H9 (cell line): ENCODE measurements around the gene YPEL3. TPM values are rescaled to one million over a fixed set of nuclear protein-coding genes. Genes with fewer than 3 reads are reported as not detected.

Experiments
- DNase-seq: peaks from one replicate; pipeline ENCODE4 v3.0.0-alpha.2; 2017
- H2AFZ ChIP-seq: one replicate; pipeline ENCODE4 v1.6.1; 2013; ENCODE audit warnings: mild to moderate bottlenecking, low read length, control low read depth, moderate library complexity
- H2AK5ac ChIP-seq: 2 replicates; pipeline ENCODE4 v1.6.1; 2013; ENCODE audit warnings: low read length, control low read depth, mixed read lengths; ENCODE audit not compliant: insufficient read length
- H2BK120ac ChIP-seq: one replicate; pipeline ENCODE4 v1.6.1; 2013; ENCODE audit warnings: low read depth, mild to moderate bottlenecking, low read length, control low read depth, inconsistent platforms; ENCODE audit not compliant: poor library complexity, severe bottlenecking
- H2BK12ac ChIP-seq: 2 replicates; pipeline ENCODE4 v1.6.1; 2013; ENCODE audit warnings: low read length, control low read depth, mixed read lengths, low read depth; ENCODE audit not compliant: insufficient read length
- H2BK15ac ChIP-seq: 2 replicates; pipeline ENCODE4 v1.6.1; 2013; ENCODE audit warnings: low read depth, low read length, control low read depth
- H2BK20ac ChIP-seq: one replicate; pipeline ENCODE4 v1.6.1; 2013; ENCODE audit warnings: low read depth, mild to moderate bottlenecking, low read length, control low read depth, inconsistent platforms; ENCODE audit not compliant: poor library complexity, severe bottlenecking
- H2BK5ac ChIP-seq: 2 replicates; pipeline ENCODE4 v1.6.1; 2013; ENCODE audit warnings: low read length, control low read depth, mixed read lengths; ENCODE audit not compliant: insufficient read length
- H3K14ac ChIP-seq: 2 replicates; pipeline ENCODE4 v1.6.1; 2013; ENCODE audit warnings: low read length, control low read depth; ENCODE audit not compliant: insufficient read depth
- H3K18ac ChIP-seq: 2 replicates; pipeline ENCODE4 v1.6.1; 2013; ENCODE audit warnings: low read depth, mild to moderate bottlenecking, mixed read lengths, low read length, control low read depth; ENCODE audit not compliant: insufficient read length
- H3K23ac ChIP-seq: 2 replicates; pipeline ENCODE4 v1.6.1; 2013; ENCODE audit warnings: low read length, control low read depth, mixed read lengths, low read depth; ENCODE audit not compliant: insufficient read length
- H3K23me2 ChIP-seq: 2 replicates; pipeline ENCODE4 v1.6.1; 2013; ENCODE audit warnings: low read depth, mild to moderate bottlenecking, mixed read lengths, low read length, control low read depth; ENCODE audit not compliant: insufficient read length, poor library complexity, severe bottlenecking
- H3K27ac ChIP-seq: 2 replicates; pipeline ENCODE4 v1.5.1; 2013; ENCODE audit warnings: low read length, control low read depth, mixed read lengths, low read depth; ENCODE audit not compliant: insufficient read length
- H3K27me3 ChIP-seq: 2 replicates; pipeline ENCODE4 v1.6.1; 2013; ENCODE audit warnings: low read length, control low read depth, inconsistent platforms; ENCODE audit not compliant: insufficient read depth
- H3K4ac ChIP-seq: 2 replicates; pipeline ENCODE4 v1.6.1; 2013; ENCODE audit warnings: low read depth, mild to moderate bottlenecking, control low read depth, inconsistent platforms, low read length, moderate library complexity
- H3K4me1 ChIP-seq: 2 replicates; pipeline ENCODE4 v1.6.1; 2013; ENCODE audit warnings: low read length, control low read depth, inconsistent platforms; ENCODE audit not compliant: insufficient read depth
- H3K4me2 ChIP-seq: 2 replicates; pipeline ENCODE4 v1.6.1; 2013; ENCODE audit warnings: low read length, control low read depth, mixed read lengths; ENCODE audit not compliant: insufficient read length, insufficient read depth
- H3K56ac ChIP-seq: 2 replicates; pipeline ENCODE4 v1.6.1; 2013; ENCODE audit warnings: low read depth, mild to moderate bottlenecking, mixed read lengths, low read length, control low read depth; ENCODE audit not compliant: insufficient read length
- H3K79me1 ChIP-seq: 2 replicates; pipeline ENCODE4 v1.6.1; 2013; ENCODE audit warnings: low read depth, mild to moderate bottlenecking, moderate library complexity, low read length, control low read depth, inconsistent platforms; ENCODE audit not compliant: insufficient read depth, poor library complexity, severe bottlenecking
- H3K79me2 ChIP-seq: 2 replicates; pipeline ENCODE4 v1.6.1; 2013; ENCODE audit warnings: low read length, control low read depth, inconsistent platforms; ENCODE audit not compliant: insufficient read depth
- H3K9ac ChIP-seq: 2 replicates; pipeline ENCODE4 v1.6.1; 2013; ENCODE audit warnings: low read length, control low read depth, mixed read lengths; ENCODE audit not compliant: insufficient read length; ENCODE audit errors: extremely low read depth
- H3K9me3 ChIP-seq: one replicate; pipeline ENCODE4 v1.6.1; 2013; ENCODE audit warnings: low read depth, low read length, inconsistent platforms; ENCODE audit not compliant: control insufficient read depth
- H3T11ph ChIP-seq: one replicate; pipeline ENCODE4 v1.6.1; 2013; ENCODE audit warnings: mild to moderate bottlenecking, low read length, control low read depth, inconsistent platforms
- H4K20me1 ChIP-seq: one replicate; pipeline ENCODE4 v1.6.1; 2013; ENCODE audit not compliant: control insufficient read depth, insufficient read length, insufficient read depth
- H4K5ac ChIP-seq: 2 replicates; pipeline ENCODE4 v1.6.1; 2013; ENCODE audit warnings: low read depth, mild to moderate bottlenecking, mixed read lengths, low read length, control low read depth; ENCODE audit not compliant: insufficient read length
- H4K8ac ChIP-seq: replicated peaks from 2 replicates; pipeline ENCODE4 v1.6.1; 2013; ENCODE audit warnings: low read length, control low read depth, mixed read lengths, low read depth; ENCODE audit not compliant: insufficient read length
- H4K91ac ChIP-seq: 2 replicates; pipeline ENCODE4 v1.6.1; 2013; ENCODE audit warnings: low read depth, mild to moderate bottlenecking, moderate library complexity, mixed read lengths, low read length, control low read depth; ENCODE audit not compliant: insufficient read length
- H3K27ac Mint-ChIP-seq, 3 experiments: 2 replicates in 2 of 3; 3 replicates in 1 of 3; pipeline ENCODE4 v1.8.0; 2020 to 2021; ENCODE audit warnings: mixed read lengths in 3 of 3, mild to moderate bottlenecking in 1 of 3, moderate library complexity in 1 of 3
- H3K27me3 Mint-ChIP-seq: 2 replicates; pipeline ENCODE4 v1.8.0; 2021; ENCODE audit warnings: low read depth, mild to moderate bottlenecking, moderate library complexity, mixed read lengths
- H3K36me3 Mint-ChIP-seq, 3 experiments: 2 replicates in 2 of 3; 3 replicates in 1 of 3; pipeline ENCODE4 v1.8.0; 2020 to 2021; ENCODE audit warnings: low read depth in 3 of 3, mixed read lengths in 3 of 3; ENCODE audit not compliant: insufficient read depth in 1 of 3
- H3K4me1 Mint-ChIP-seq, 2 experiments: 2 replicates each; pipeline ENCODE4 v1.8.0; 2020; ENCODE audit warnings: mixed read lengths in 2 of 2
- H3K4me3 Mint-ChIP-seq, 2 experiments: 2 replicates in 1 of 2; 3 replicates in 1 of 2; pipeline ENCODE4 v1.8.0; 2020 to 2021; ENCODE audit warnings: mild to moderate bottlenecking in 2 of 2, mixed read lengths in 2 of 2, moderate library complexity in 1 of 2
- H3K9me3 Mint-ChIP-seq, 2 experiments: 2 replicates in 1 of 2; 3 replicates in 1 of 2; pipeline ENCODE4 v1.8.0; 2020; ENCODE audit warnings: mild to moderate bottlenecking in 2 of 2, mixed read lengths in 2 of 2, moderate library complexity in 1 of 2
- CTCF ChIP-seq: fragments of 200-600 bp; sonication (generic); conservative IDR thresholded peaks from 3 replicates; pipeline ENCODE4 v1.8.0; 2021; ENCODE audit warnings: antibody characterized with exemption, mild to moderate bottlenecking
- WGBS: extraction: QIAGEN DNeasy Blood & Tissue Kit; methylation state at CpG from one replicate; pipeline ENCODE4 v1.1.7; 2013; ENCODE audit warnings: missing lambda C conversion rate, low lambda C conversion rate, mixed read lengths; ENCODE audit not compliant: insufficient read length; ENCODE audit errors: extremely low coverage; 5-methylcytosine and 5-hydroxymethylcytosine counted together
- total RNA-seq: library from RNA; stranded (reverse); gene quantifications from 2 replicates; pipeline ENCODE4 v1.2.1, GENCODE V29; 2021

The YPEL3 gene
- total RNA-seq, 1 experiment from 2014 or later, result 27.5 TPM

- WGBS, result no CpG with 5 or more reads among the region's 20 CpGs
- H3K23me2 ChIP-seq, result no peaks in the 10 kb centered on the region
- no peak overlapping the region for H3K4me2 ChIP-seq
- no peak overlapping the region for H3T11ph ChIP-seq
- H4K8ac ChIP-seq, result no peak overlapping the region
- H3K79me1 ChIP-seq, result no peaks in the 10 kb centered on the region
- H3K56ac ChIP-seq, result no peak overlapping the region
- no peaks in the 10 kb centered on the region for H4K20me1 ChIP-seq
- H2AFZ ChIP-seq, result no peak overlapping the region
- no peak overlapping the region for H2AK5ac ChIP-seq
- no peak overlapping the region for H3K14ac ChIP-seq
- DNase-seq, result no peak
- no peak overlapping the region for H2BK20ac ChIP-seq
- no peak overlapping the region for H4K5ac ChIP-seq
- no peak overlapping the region for H3K23ac ChIP-seq
- H3K4me3 Mint-ChIP-seq, result no peak overlapping the region
- H3K27ac ChIP-seq, result no peak overlapping the region
- no peak overlapping the region for H2BK120ac ChIP-seq
- H3K4ac ChIP-seq, result no peak overlapping the region
- H3K9me3 ChIP-seq, result no peaks in the 10 kb centered on the region
- H2BK15ac ChIP-seq, result no peak overlapping the region
- no peak overlapping the region for H3K9ac ChIP-seq
- TF ChIP-seq CTCF, result no peak
- H3K9me3 Mint-ChIP-seq, result no peaks in the 10 kb centered on the region
- no peak overlapping the region for H4K91ac ChIP-seq
- peak overlapping the region in 2 of 3 experiments; percentile 39 to 58; a peak in 1 of 7 replicates for H3K27ac Mint-ChIP-seq
- peaks cover 0 to 20% (median 14%) of the 10 kb centered on the region in 3 experiments; a peak in 5 of 7 replicates for H3K36me3 Mint-ChIP-seq
- H3K27me3 Mint-ChIP-seq, result no peaks in the 10 kb centered on the region; the same call in 1 of the 2 replicates
- no peak overlapping the region for H3K18ac ChIP-seq
- no peak overlapping the region for H2BK5ac ChIP-seq
- no peaks in the 10 kb centered on the region for H3K27me3 ChIP-seq
- no peaks in the 10 kb centered on the region for H3K79me2 ChIP-seq
- H3K4me1 Mint-ChIP-seq, result peaks cover 2 to 5% of the 10 kb centered on the region in 2 experiments
- H3K4me1 ChIP-seq, result no peaks in the 10 kb centered on the region
- H2BK12ac ChIP-seq, result no peak overlapping the region
Observed at GRCh38 chr16:30113711-30114333, 17.8 kb upstream of the YPEL3 start.
